Immature natural killer cell (primary cell): Measurements from ENCODE around the gene ARL4C. TPM values are rescaled to one million over a fixed set of nuclear protein-coding genes. Genes with fewer than 3 reads are reported as not detected.

Experiments
- DNase-seq, 3 donors: peaks; one replicate each; pipeline ENCODE4 v3.0.0; 2022; ENCODE audit warnings: mixed read lengths in 1 of 3
- H3K27ac Mint-ChIP-seq, 6 donors: one replicate each; pipeline ENCODE4 v1.8.0; 2020; ENCODE audit warnings: mixed read lengths in 6 of 6, mild to moderate bottlenecking in 5 of 6, inconsistent platforms in 4 of 6, moderate library complexity in 3 of 6
- H3K27me3 Mint-ChIP-seq, 3 donors: one replicate each; pipeline ENCODE4 v1.8.0; 2020 to 2021; ENCODE audit warnings: low read depth in 3 of 3, mild to moderate bottlenecking in 3 of 3, mixed read lengths in 3 of 3, moderate library complexity in 3 of 3, inconsistent platforms in 1 of 3
- H3K36me3 Mint-ChIP-seq, 3 donors: one replicate each; pipeline ENCODE4 v1.8.0; 2020; ENCODE audit warnings: mixed read lengths in 3 of 3, inconsistent platforms in 2 of 3, mild to moderate bottlenecking in 2 of 3
- H3K4me1 Mint-ChIP-seq, 2 donors: one replicate each; pipeline ENCODE4 v1.8.0; 2020; ENCODE audit warnings: inconsistent platforms in 2 of 2, mild to moderate bottlenecking in 2 of 2, mixed read lengths in 2 of 2, moderate library complexity in 1 of 2
- H3K4me3 Mint-ChIP-seq, 5 donors: one replicate each; pipeline ENCODE4 v1.8.0; 2020; ENCODE audit warnings: mild to moderate bottlenecking in 5 of 5, mixed read lengths in 5 of 5, inconsistent platforms in 3 of 5, moderate library complexity in 3 of 5
- H3K9me3 Mint-ChIP-seq, 6 donors: one replicate each; pipeline ENCODE4 v1.8.0; 2020; ENCODE audit warnings: mild to moderate bottlenecking in 6 of 6, mixed read lengths in 6 of 6, inconsistent platforms in 4 of 6, moderate library complexity in 3 of 6
- polyA plus RNA-seq, 3 donors: library from polyadenylated mRNA; unstranded; fragments of 300-500 nt; fragmentation: Illumina TruSeq; gene quantifications; one replicate each; pipeline ENCODE4 v1.2.3, GENCODE V29; 2021

The ARL4C gene, protein sequence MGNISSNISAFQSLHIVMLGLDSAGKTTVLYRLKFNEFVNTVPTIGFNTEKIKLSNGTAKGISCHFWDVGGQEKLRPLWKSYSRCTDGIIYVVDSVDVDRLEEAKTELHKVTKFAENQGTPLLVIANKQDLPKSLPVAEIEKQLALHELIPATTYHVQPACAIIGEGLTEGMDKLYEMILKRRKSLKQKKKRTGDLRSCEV
- 100 to 1,000 TPM; 196 to 245 (median 243) TPM for polyA plus RNA-seq

- Mint-ChIP-seq H3K27ac (peak within 1 kb of the TSS; percentile 98 to 100 (median 100)), H3K36me3 (peaks cover 39 to 44% (median 41%) of the 10 kb centered on the region in 3 donors), H3K4me1 (peaks cover 44 to 45% of the 10 kb centered on the region in 2 donors), H3K9me3 (peaks cover 0 to 16% (median 5%) of the 10 kb centered on the region in 6 donors), H3K27me3 (peaks cover 42 to 48% (median 47%) of the 10 kb centered on the region in 3 donors), H3K4me3 (peak within 1 kb of the TSS; percentile 98 to 100 (median 100))
- peak; percentile 80 to 84 (median 83) for DNase-seq
These were observed at the start of gene ARL4C for GRCh38 chr2:234496835-234497593. ARL4C (minus strand) TSS chr2:234497081; CDS start chr2:234496586, 495 bp downstream.

GRCh38 chr2:234544659-234545611 is 48.1 kb upstream of the ARL4C start:
- Mint-ChIP-seq H3K4me3 (no peak overlapping the region), H3K27me3 (peaks cover 0 to 2% (median 2%) of the 10 kb centered on the region in 3 donors), H3K4me1 (peaks cover 0 to 8% of the 10 kb centered on the region in 2 donors), H3K9me3 (no peaks in the 10 kb centered on the region), H3K36me3 (no peaks in the 10 kb centered on the region), H3K27ac (peak overlapping the region in 1 of 6 donors; percentile 20)
- peak; percentile 67 to 69 (median 68) for DNase-seq

- Mint-ChIP-seq H3K4me1 (peaks cover 0 to 8% of the 10 kb centered on the region in 2 donors), H3K36me3 (peaks cover 0 to 7% (median 0%) of the 10 kb centered on the region in 3 donors), H3K27ac (no peak overlapping the region)
These were observed 45.9 kb upstream of the ARL4C start for GRCh38 chr2:234542742-234543141.

GRCh38 chr2:234537929-234538328 is 41.0 kb upstream of the ARL4C start:
- Mint-ChIP-seq H3K27me3 (peaks cover 2 to 3% (median 2%) of the 10 kb centered on the region in 3 donors), H3K36me3 (peaks cover 0 to 7% (median 0%) of the 10 kb centered on the region in 3 donors), H3K4me3 (no peak overlapping the region), H3K4me1 (no peaks in the 10 kb centered on the region), H3K9me3 (peaks cover 0 to 5% (median 0%) of the 10 kb centered on the region in 6 donors), H3K27ac (no peak overlapping the region)
- DNase-seq, result no peak

More at GRCh38 chr2:234542742-234543141, 45.9 kb upstream of the ARL4C start:
- Mint-ChIP-seq H3K9me3 (peaks cover 0 to 5% (median 0%) of the 10 kb centered on the region in 6 donors), H3K27me3 (peaks cover 0 to 2% (median 2%) of the 10 kb centered on the region in 3 donors), H3K4me3 (no peak overlapping the region)
- no peak for DNase-seq

DNA sequence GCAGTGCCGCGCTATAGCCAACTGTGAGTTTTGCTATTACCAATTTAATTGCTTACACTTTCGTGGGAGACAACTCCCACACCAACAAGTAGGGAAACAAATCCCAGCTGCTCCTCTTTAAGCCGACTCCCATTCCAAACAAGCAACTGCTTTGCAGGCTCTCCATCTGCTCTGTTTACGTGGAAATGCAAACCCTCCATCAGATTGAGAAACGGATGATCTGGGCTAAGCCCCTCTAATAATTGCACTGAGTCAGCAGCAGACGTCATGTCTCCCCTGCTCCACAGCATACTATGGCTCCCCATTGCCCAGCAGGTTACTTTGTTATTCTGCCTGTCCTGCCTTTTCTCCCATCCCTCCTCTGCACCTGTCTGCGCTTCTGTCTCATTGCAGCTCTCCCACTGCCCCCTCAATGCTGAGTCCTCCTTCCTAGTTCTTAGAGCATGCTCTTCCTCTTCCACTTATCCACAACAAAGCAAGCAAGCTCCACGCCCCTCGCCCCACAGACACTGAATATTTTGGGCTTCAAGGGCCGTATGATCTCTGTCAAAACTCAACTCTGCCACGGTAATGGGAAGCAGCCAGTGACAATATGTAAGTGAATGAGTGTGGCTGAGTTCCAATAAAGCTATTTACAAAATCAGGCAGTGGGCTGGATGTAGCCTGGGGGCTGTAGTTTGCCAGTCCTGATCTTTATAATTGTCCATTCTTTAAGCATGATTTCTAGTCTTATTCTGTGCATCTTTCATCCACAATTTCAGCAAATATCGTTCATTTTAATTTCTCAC is 39.5 kb upstream of the ARL4C start:
- no peak for DNase-seq
- peaks cover 2 to 4% (median 2%) of the 10 kb centered on the region in 3 donors for H3K27me3 Mint-ChIP-seq
- no peak overlapping the region for H3K4me3 Mint-ChIP-seq
- peaks cover 0 to 5% (median 0%) of the 10 kb centered on the region in 6 donors for H3K9me3 Mint-ChIP-seq
- H3K27ac Mint-ChIP-seq, result no peak overlapping the region
- H3K4me1 Mint-ChIP-seq, result no peaks in the 10 kb centered on the region
- H3K36me3 Mint-ChIP-seq, result peaks cover 0 to 7% (median 0%) of the 10 kb centered on the region in 3 donors

DNA sequence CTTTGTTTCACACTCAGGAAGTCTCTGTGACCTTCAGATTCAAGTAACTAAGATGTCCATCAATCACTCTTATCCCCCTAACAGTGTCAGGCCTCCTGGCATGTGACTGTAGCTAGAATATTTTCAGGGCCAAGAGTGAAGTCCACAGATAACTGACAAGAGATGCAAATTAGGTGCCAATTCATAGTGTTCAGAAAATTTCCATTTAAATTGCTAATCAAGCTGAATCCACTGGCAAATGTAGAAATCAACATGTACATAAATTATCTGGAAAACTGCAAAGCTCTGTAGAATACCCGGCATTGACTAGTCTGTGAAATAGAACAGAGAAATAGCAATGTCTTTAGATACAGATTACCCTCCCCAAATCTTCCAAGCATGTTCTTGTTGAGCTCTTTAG is 38.6 kb upstream of the ARL4C start:
- Mint-ChIP-seq H3K27ac (no peak overlapping the region), H3K27me3 (peaks cover 2 to 5% (median 2%) of the 10 kb centered on the region in 3 donors), H3K4me3 (no peak overlapping the region), H3K36me3 (peaks cover 0 to 7% (median 0%) of the 10 kb centered on the region in 3 donors), H3K4me1 (no peaks in the 10 kb centered on the region), H3K9me3 (peaks cover 0 to 5% (median 0%) of the 10 kb centered on the region in 6 donors)
- no peak for DNase-seq

GRCh38 chr2:234534515-234534914 is 37.6 kb upstream of the ARL4C start:
- no peaks in the 10 kb centered on the region for H3K4me1 Mint-ChIP-seq
- H3K27me3 Mint-ChIP-seq, result peaks cover 2 to 7% (median 2%) of the 10 kb centered on the region in 3 donors
- no peak overlapping the region for H3K27ac Mint-ChIP-seq
- peaks cover 0 to 5% (median 0%) of the 10 kb centered on the region in 6 donors for H3K9me3 Mint-ChIP-seq
- peaks cover 0 to 5% (median 0%) of the 10 kb centered on the region in 3 donors for H3K36me3 Mint-ChIP-seq
- no peak overlapping the region for H3K4me3 Mint-ChIP-seq
- no peak for DNase-seq

- Mint-ChIP-seq H3K36me3 (no peaks in the 10 kb centered on the region), H3K4me3 (no peak overlapping the region), H3K27me3 (peaks cover 2 to 7% (median 3%) of the 10 kb centered on the region in 3 donors), H3K27ac (no peak overlapping the region), H3K4me1 (no peaks in the 10 kb centered on the region), H3K9me3 (no peaks in the 10 kb centered on the region)
- no peak for DNase-seq
These were observed 36.7 kb upstream of the ARL4C start for GRCh38 chr2:234533626-234534025.

GRCh38 chr2:234528410-234529148 is 31.7 kb upstream of the ARL4C start:
- Mint-ChIP-seq H3K36me3 (no peaks in the 10 kb centered on the region), H3K4me1 (no peaks in the 10 kb centered on the region), H3K4me3 (no peak overlapping the region), H3K27me3 (peaks cover 2 to 6% (median 5%) of the 10 kb centered on the region in 3 donors), H3K27ac (no peak overlapping the region), H3K9me3 (peaks cover 0 to 10% (median 0%) of the 10 kb centered on the region in 6 donors)
- DNase-seq, result no peak

GRCh38 chr2:234526711-234527110 is 29.8 kb upstream of the ARL4C start:
- DNase-seq, result no peak
- Mint-ChIP-seq H3K36me3 (no peaks in the 10 kb centered on the region), H3K27ac (no peak overlapping the region), H3K4me3 (no peak overlapping the region), H3K27me3 (peaks cover 0 to 3% (median 3%) of the 10 kb centered on the region in 3 donors), H3K4me1 (no peaks in the 10 kb centered on the region), H3K9me3 (peaks cover 0 to 10% (median 0%) of the 10 kb centered on the region in 6 donors)

- Mint-ChIP-seq H3K27ac (no peak overlapping the region), H3K27me3 (peaks cover 0 to 2% (median 0%) of the 10 kb centered on the region in 3 donors), H3K36me3 (no peaks in the 10 kb centered on the region)
These were observed 24.7 kb upstream of the ARL4C start for GRCh38 chr2:234521536-234521935.

GRCh38 chr2:234518986-234519642 is 22.2 kb upstream of the ARL4C start:
- H3K36me3 Mint-ChIP-seq, result no peaks in the 10 kb centered on the region
- H3K9me3 Mint-ChIP-seq, result no peaks in the 10 kb centered on the region
- no peak overlapping the region for H3K27ac Mint-ChIP-seq
- H3K27me3 Mint-ChIP-seq, result peaks cover 0 to 2% (median 0%) of the 10 kb centered on the region in 3 donors
- no peak overlapping the region for H3K4me3 Mint-ChIP-seq
- DNase-seq, result no peak
- H3K4me1 Mint-ChIP-seq, result no peaks in the 10 kb centered on the region

More at GRCh38 chr2:234521536-234521935, 24.7 kb upstream of the ARL4C start:
- Mint-ChIP-seq H3K9me3 (peaks cover 0 to 10% (median 0%) of the 10 kb centered on the region in 6 donors), H3K4me1 (no peaks in the 10 kb centered on the region), H3K4me3 (no peak overlapping the region)
- DNase-seq, result no peak
